A549 (cell line): ENCODE measurements around the gene FBF1. TPM values are rescaled to one million over a fixed set of nuclear protein-coding genes. Genes with fewer than 3 reads are reported as not detected.
A peak's percentile ranks its signal among the peaks of the same experiment; 100 is the strongest.

Experiments
- BHLHE40 ChIP-seq: IDR thresholded peaks from 2 replicates; pipeline ENCODE4 v1.6.1; 2012; ENCODE audit warnings: low read depth, low read length, inconsistent platforms
- CBX8 ChIP-seq: fragments of 200-600 bp; sonication (generic); IDR thresholded peaks from 2 replicates; pipeline ENCODE4 v1.6.1; 2016
- CHD4 ChIP-seq: fragments of 200-600 bp; sonication (generic); IDR thresholded peaks from 2 replicates; pipeline ENCODE4 v1.6.1; 2016; ENCODE audit warnings: antibody characterized with exemption, mild to moderate bottlenecking, borderline replicate concordance
- EHF ChIP-seq: fragments of 250-450 bp; sonication (Bioruptor Pico); IDR thresholded peaks from 2 replicates; pipeline ENCODE4 v1.5.0; 2020; ENCODE audit warnings: mild to moderate bottlenecking
- EHMT2 ChIP-seq: fragments of 200-600 bp; sonication (generic); IDR thresholded peaks from 2 replicates; pipeline ENCODE4 v1.6.1; 2016; ENCODE audit warnings: antibody characterized with exemption, low read depth, mild to moderate bottlenecking, moderate library complexity
- ESRRA ChIP-seq: fragments of 150-350 bp; IDR thresholded peaks from 2 replicates; pipeline ENCODE4 v1.6.1; 2014; ENCODE audit warnings: mild to moderate bottlenecking, low read length, borderline replicate concordance
- GATA3 ChIP-seq: IDR thresholded peaks from 2 replicates; pipeline ENCODE4 v1.6.1; 2012; ENCODE audit warnings: borderline replicate concordance
- HOXA7 ChIP-seq: fragments of 250-450 bp; sonication (Bioruptor Pico); IDR thresholded peaks from 2 replicates; pipeline ENCODE4 v1.5.0; 2020; ENCODE audit warnings: mild to moderate bottlenecking, moderate library complexity
- HOXB13 ChIP-seq: fragments of 250-450 bp; sonication (Bioruptor Pico); IDR thresholded peaks from 2 replicates; pipeline ENCODE4 v1.5.0; 2020; ENCODE audit warnings: low read depth, mild to moderate bottlenecking, moderate library complexity
- HOXB5 ChIP-seq: fragments of 250-450 bp; sonication (Bioruptor Pico); IDR thresholded peaks from 2 replicates; pipeline ENCODE4 v1.5.0; 2020; ENCODE audit warnings: mild to moderate bottlenecking, moderate library complexity
- KDM5A ChIP-seq: fragments of 200-600 bp; sonication (generic); IDR thresholded peaks from 2 replicates; pipeline ENCODE4 v1.6.1; 2016; ENCODE audit warnings: antibody characterized with exemption, mild to moderate bottlenecking
- NPAS2 ChIP-seq: fragments of 250-450 bp; sonication (Bioruptor Pico); IDR thresholded peaks from 2 replicates; pipeline ENCODE4 v1.8.0; 2022; ENCODE audit warnings: mild to moderate bottlenecking, moderate library complexity, borderline replicate concordance
- POLR2AphosphoS2 ChIP-seq: conservative IDR thresholded peaks from 2 replicates; pipeline ENCODE4 v1.6.1; 2012; ENCODE audit warnings: low read length, improper control_type of control experiment, inconsistent platforms
- RFX5 ChIP-seq: fragments of 450-650 bp; IDR thresholded peaks from 2 replicates; pipeline ENCODE4 v1.7.1; 2014; ENCODE audit warnings: antibody characterized with exemption, mild to moderate bottlenecking, moderate library complexity
- SMC3 ChIP-seq: fragments of >200 bp; sonication (Bioruptor Twin); formaldehyde crosslinking; IDR thresholded peaks from 3 replicates; pipeline ENCODE4 v1.6.1; 2018; ENCODE audit warnings: inconsistent platforms
- SREBF2 ChIP-seq: fragments of 450-650 bp; IDR thresholded peaks from 2 replicates; pipeline ENCODE4 v1.6.1; 2014; ENCODE audit warnings: mild to moderate bottlenecking, moderate library complexity
- TP53 ChIP-seq: fragments of 250-450 bp; sonication (Bioruptor Pico); IDR thresholded peaks from 2 replicates; pipeline ENCODE4 v1.5.0; 2021; ENCODE audit warnings: mild to moderate bottlenecking, moderate library complexity
- ZFP36 ChIP-seq: fragments of 450-650 bp; IDR thresholded peaks from 2 replicates; pipeline ENCODE4 v1.6.1; 2014; ENCODE audit warnings: borderline replicate concordance; ENCODE audit not compliant: partially characterized antibody
- polyA plus RNA-seq, 4 experiments: library from polyadenylated mRNA; depleted of rRNA in 3 of 4; stranded (reverse); fragments of >200 nt; fragmentation: RNase III in 1 of 4; extraction: RNeasy Plus Mini Kit Qiagen cat#74134 plus additional on column Dnase treatment in 1 of 4; gene quantifications; 2 replicates in 3 of 4; 3 replicates in 1 of 4; pipeline ENCODE4 v1.2.3, GENCODE V29; 2011 to 2017
- TF ChIP-seq, protein P1 (sequence below): IDR thresholded peaks from 2 replicates; pipeline ENCODE4 v1.6.1; 2012
- TF ChIP-seq, protein P2 (sequence below): fragments of >200 bp; sonication (Bioruptor Twin); formaldehyde crosslinking; IDR thresholded peaks from 3 replicates; pipeline ENCODE4 v1.5.1; 2016
- TF ChIP-seq, protein P3 (sequence below): fragments of >200 bp; sonication (Bioruptor Twin); formaldehyde crosslinking; IDR thresholded peaks from 3 replicates; pipeline ENCODE4 v1.6.1; 2016
- TF ChIP-seq, protein P4 (sequence below): fragments of 200-600 bp; sonication (generic); IDR thresholded peaks from 2 replicates; pipeline ENCODE4 v1.6.1; 2016; ENCODE audit warnings: antibody characterized with exemption, mild to moderate bottlenecking, moderate library complexity

FBF1 gene
- polyA plus RNA-seq, 2 of the 4 experiments (the other 2 are of a cell fraction), result 8.5 to 17.8 TPM

DNA sequence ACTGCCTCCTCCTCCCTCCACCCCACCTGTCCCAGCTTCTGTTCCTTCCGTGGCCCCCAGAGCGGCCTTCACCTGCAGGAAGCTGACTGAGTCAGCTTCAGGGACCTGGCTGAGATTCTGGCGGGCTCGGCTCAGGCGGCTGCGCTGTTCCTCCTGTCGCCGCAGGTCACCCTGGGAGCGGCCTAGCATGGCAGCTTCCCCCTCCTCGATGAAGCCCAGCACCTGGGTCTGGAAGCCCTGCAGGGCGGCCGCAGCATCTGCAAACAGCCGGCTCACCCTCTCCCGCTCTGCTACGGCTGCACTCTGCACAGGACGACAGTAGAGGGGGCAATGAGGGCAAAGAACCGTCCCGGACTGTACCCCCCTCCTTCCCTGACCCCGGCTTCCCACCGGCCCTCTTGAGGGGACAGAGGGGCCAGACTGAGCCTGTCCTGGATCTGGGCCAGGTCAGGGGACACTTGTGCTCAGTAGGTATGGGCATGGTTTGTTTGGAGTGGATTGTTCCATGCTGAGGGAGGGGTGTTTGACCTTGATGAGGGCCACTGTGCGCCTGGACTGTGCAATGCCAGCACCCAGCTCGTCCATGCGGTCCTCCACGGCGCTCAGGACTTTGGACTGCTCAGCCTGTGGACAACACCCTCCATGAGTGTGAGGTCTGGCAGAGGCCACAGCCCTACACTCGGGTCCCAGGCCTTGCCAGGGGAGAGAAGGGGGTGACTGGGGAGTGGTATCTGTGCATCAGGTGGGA, 64.5 kb downstream of the FBF1 start (continued):
- TF ChIP-seq, protein P1, sequence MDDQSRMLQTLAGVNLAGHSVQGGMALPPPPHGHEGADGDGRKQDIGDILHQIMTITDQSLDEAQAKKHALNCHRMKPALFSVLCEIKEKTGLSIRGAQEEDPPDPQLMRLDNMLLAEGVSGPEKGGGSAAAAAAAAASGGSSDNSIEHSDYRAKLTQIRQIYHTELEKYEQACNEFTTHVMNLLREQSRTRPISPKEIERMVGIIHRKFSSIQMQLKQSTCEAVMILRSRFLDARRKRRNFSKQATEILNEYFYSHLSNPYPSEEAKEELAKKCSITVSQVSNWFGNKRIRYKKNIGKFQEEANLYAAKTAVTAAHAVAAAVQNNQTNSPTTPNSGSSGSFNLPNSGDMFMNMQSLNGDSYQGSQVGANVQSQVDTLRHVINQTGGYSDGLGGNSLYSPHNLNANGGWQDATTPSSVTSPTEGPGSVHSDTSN, result peak; percentile 12; the same call in 1 of the 2 replicates
- TF ChIP-seq CBX8 (no peak), HOXB13 (CRISPR knock-in tag) (no peak), SREBF2 (no peak), SMC3 (no peak), ESRRA (no peak; the same call in 1 of the 2 replicates), CHD4 (no peak), POLR2AphosphoS2 (no peak), EHF (CRISPR knock-in tag) (no peak), NPAS2 (CRISPR knock-in tag) (no peak), EHMT2 (no peak), GATA3 (peak; percentile 12; the same call in 1 of the 2 replicates), HOXB5 (CRISPR knock-in tag) (0 out of 2 replicates have a peak, but pooled peaks have one; percentile 11), KDM5A (no peak), RFX5 (no peak), ZFP36 (no peak), HOXA7 (no peak), BHLHE40 (no peak), TP53 (no peak; the same call in 1 of the 2 replicates)
- TF ChIP-seq, protein P2, sequence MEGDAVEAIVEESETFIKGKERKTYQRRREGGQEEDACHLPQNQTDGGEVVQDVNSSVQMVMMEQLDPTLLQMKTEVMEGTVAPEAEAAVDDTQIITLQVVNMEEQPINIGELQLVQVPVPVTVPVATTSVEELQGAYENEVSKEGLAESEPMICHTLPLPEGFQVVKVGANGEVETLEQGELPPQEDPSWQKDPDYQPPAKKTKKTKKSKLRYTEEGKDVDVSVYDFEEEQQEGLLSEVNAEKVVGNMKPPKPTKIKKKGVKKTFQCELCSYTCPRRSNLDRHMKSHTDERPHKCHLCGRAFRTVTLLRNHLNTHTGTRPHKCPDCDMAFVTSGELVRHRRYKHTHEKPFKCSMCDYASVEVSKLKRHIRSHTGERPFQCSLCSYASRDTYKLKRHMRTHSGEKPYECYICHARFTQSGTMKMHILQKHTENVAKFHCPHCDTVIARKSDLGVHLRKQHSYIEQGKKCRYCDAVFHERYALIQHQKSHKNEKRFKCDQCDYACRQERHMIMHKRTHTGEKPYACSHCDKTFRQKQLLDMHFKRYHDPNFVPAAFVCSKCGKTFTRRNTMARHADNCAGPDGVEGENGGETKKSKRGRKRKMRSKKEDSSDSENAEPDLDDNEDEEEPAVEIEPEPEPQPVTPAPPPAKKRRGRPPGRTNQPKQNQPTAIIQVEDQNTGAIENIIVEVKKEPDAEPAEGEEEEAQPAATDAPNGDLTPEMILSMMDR, result peak; percentile 24; the same call in 1 of the 3 replicates
- TF ChIP-seq, protein P3, sequence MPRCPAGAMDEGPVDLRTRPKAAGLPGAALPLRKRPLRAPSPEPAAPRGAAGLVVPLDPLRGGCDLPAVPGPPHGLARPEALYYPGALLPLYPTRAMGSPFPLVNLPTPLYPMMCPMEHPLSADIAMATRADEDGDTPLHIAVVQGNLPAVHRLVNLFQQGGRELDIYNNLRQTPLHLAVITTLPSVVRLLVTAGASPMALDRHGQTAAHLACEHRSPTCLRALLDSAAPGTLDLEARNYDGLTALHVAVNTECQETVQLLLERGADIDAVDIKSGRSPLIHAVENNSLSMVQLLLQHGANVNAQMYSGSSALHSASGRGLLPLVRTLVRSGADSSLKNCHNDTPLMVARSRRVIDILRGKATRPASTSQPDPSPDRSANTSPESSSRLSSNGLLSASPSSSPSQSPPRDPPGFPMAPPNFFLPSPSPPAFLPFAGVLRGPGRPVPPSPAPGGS, result no peak
- TF ChIP-seq, protein P4, sequence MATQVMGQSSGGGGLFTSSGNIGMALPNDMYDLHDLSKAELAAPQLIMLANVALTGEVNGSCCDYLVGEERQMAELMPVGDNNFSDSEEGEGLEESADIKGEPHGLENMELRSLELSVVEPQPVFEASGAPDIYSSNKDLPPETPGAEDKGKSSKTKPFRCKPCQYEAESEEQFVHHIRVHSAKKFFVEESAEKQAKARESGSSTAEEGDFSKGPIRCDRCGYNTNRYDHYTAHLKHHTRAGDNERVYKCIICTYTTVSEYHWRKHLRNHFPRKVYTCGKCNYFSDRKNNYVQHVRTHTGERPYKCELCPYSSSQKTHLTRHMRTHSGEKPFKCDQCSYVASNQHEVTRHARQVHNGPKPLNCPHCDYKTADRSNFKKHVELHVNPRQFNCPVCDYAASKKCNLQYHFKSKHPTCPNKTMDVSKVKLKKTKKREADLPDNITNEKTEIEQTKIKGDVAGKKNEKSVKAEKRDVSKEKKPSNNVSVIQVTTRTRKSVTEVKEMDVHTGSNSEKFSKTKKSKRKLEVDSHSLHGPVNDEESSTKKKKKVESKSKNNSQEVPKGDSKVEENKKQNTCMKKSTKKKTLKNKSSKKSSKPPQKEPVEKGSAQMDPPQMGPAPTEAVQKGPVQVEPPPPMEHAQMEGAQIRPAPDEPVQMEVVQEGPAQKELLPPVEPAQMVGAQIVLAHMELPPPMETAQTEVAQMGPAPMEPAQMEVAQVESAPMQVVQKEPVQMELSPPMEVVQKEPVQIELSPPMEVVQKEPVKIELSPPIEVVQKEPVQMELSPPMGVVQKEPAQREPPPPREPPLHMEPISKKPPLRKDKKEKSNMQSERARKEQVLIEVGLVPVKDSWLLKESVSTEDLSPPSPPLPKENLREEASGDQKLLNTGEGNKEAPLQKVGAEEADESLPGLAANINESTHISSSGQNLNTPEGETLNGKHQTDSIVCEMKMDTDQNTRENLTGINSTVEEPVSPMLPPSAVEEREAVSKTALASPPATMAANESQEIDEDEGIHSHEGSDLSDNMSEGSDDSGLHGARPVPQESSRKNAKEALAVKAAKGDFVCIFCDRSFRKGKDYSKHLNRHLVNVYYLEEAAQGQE, result no peak
